Measurements from ENCODE around the gene KCNQ1.

KCNQ1 gene

GRCh38 chr11:2818503-2818902 is 373.7 kb downstream of the KCNQ1 start:
- no peak for DNase-seq

GRCh38 chr11:2819316-2819715 is 374.5 kb downstream of the KCNQ1 start:
- DNase-seq: no peak

- no peak for DNase-seq
Measured at GRCh38 chr11:2820976-2821375, 376.2 kb downstream of the KCNQ1 start.

- no peak for DNase-seq
Measured at GRCh38 chr11:2821891-2822290, 377.1 kb downstream of the KCNQ1 start.

GRCh38 chr11:2824851-2825250 is 380.0 kb downstream of the KCNQ1 start:
- no peak for DNase-seq

GRCh38 chr11:2825261-2825888 is 380.6 kb downstream of the KCNQ1 start:
- DNase-seq: no peak

GRCh38 chr11:2825889-2826678 is 381.3 kb downstream of the KCNQ1 start:
- DNase-seq: no peak

GRCh38 chr11:2826679-2827056 is 381.9 kb downstream of the KCNQ1 start:
- DNase-seq: no peak

- DNase-seq: no peak
Measured at GRCh38 chr11:2827256-2827655, 382.4 kb downstream of the KCNQ1 start.

GRCh38 chr11:2827792-2828191 is 383.0 kb downstream of the KCNQ1 start:
- no peak for DNase-seq

GRCh38 chr11:2828585-2829330 is 383.9 kb downstream of the KCNQ1 start:
- DNase-seq: no peak

- no peak for DNase-seq
Measured at GRCh38 chr11:2830030-2830812, 385.4 kb downstream of the KCNQ1 start.

GRCh38 chr11:2830886-2831285 is 386.1 kb downstream of the KCNQ1 start:
- DNase-seq: no peak

GRCh38 chr11:2831781-2832532 is 387.1 kb downstream of the KCNQ1 start:
- no peak for DNase-seq

GRCh38 chr11:2832533-2833020 is 387.8 kb downstream of the KCNQ1 start:
- no peak for DNase-seq

- DNase-seq: no peak
Measured at GRCh38 chr11:2833051-2833715, 388.4 kb downstream of the KCNQ1 start.

- no peak for DNase-seq
Measured at GRCh38 chr11:2833716-2834502, 389.1 kb downstream of the KCNQ1 start.

- no peak for DNase-seq
Measured at GRCh38 chr11:2834503-2835273, 389.9 kb downstream of the KCNQ1 start.

GRCh38 chr11:2835296-2835695 is 390.5 kb downstream of the KCNQ1 start:
- DNase-seq: no peak

GRCh38 chr11:2835751-2836150 is 390.9 kb downstream of the KCNQ1 start:
- no peak for DNase-seq
